MCF 10A (cell line): Measurements from ENCODE around the gene C5orf52. TPM values are rescaled to one million over a fixed set of nuclear protein-coding genes. Genes with fewer than 3 reads are reported as not detected.

ENCODE experiments used
- BruUV-seq: library from RNA; stranded (reverse); fragments of 400-500 nt; replicated peaks from 2 replicates; lab custom pipeline; 2021; lab: Mats Ljungman, UMichigan
- CTCF ChIA-PET: fragments of 300-600 bp; sonication (Branson Sonifier 250); formaldehyde crosslinking; extraction: SDS; loops from one replicate; lab custom pipeline; 2021; ENCODE audit warnings: antibody characterized with exemption, inconsistent platforms; lab: Yijun Ruan, JAX
- POLR2A ChIA-PET: fragments of 300-600, 350-650 bp; sonication (Branson Sonifier 250); formaldehyde crosslinking; extraction: SDS; loops from one replicate; lab custom pipeline; 2020; ENCODE audit warnings: antibody characterized with exemption, inconsistent platforms; lab: Yijun Ruan, JAX
- DNase-seq: peaks from one replicate; pipeline ENCODE4 v3.0.0-alpha.2; 2018; ENCODE audit not compliant: unreplicated experiment
- H3K27ac Mint-ChIP-seq: one replicate; pipeline ENCODE4 v1.8.0; 2022; ENCODE audit warnings: mild to moderate bottlenecking, low read depth, mixed read lengths; ENCODE audit not compliant: unreplicated experiment
- H3K27me3 Mint-ChIP-seq: one replicate; pipeline ENCODE4 v1.8.0; 2022; ENCODE audit warnings: mixed read lengths; ENCODE audit not compliant: insufficient read depth, unreplicated experiment
- H3K36me3 Mint-ChIP-seq: one replicate; pipeline ENCODE4 v1.8.0; 2022; ENCODE audit warnings: mild to moderate bottlenecking, moderate library complexity, mixed read lengths; ENCODE audit not compliant: insufficient read depth, unreplicated experiment
- H3K4me1 Mint-ChIP-seq: one replicate; pipeline ENCODE4 v1.8.0; 2022; ENCODE audit warnings: mixed read lengths; ENCODE audit not compliant: insufficient read depth, unreplicated experiment
- H3K4me3 Mint-ChIP-seq: one replicate; pipeline ENCODE4 v1.8.0; 2022; ENCODE audit warnings: mild to moderate bottlenecking, moderate library complexity, mixed read lengths; ENCODE audit not compliant: unreplicated experiment
- H3K9me3 Mint-ChIP-seq: one replicate; pipeline ENCODE4 v1.8.0; 2022; ENCODE audit warnings: mixed read lengths; ENCODE audit not compliant: unreplicated experiment
- CTCF ChIP-seq: fragments of 200-600 bp; IDR thresholded peaks from one replicate; pipeline ENCODE4 v1.8.0; 2022; ENCODE audit warnings: antibody characterized with exemption, mild to moderate bottlenecking; ENCODE audit not compliant: unreplicated experiment
- intact Hi-C: fragments of 100-400 bp; cut with micrococcal nuclease; formaldehyde crosslinking; loops from 2 replicates; pipeline ENCODE4 v1.14.1; 2022
- total RNA-seq: library from RNA; stranded (reverse); gene quantifications from 2 replicates; pipeline ENCODE4 v1.2.3, GENCODE V29; 2022

C5orf52 gene
- total RNA-seq, 1 experiment from 2014 or later = not detected

GRCh38 chr5:157651623-157652376 is 19.5 kb upstream of the C5orf52 start:
- peaks cover 18% of the 10 kb centered on the region for H3K9me3 Mint-ChIP-seq
- H3K36me3 Mint-ChIP-seq = no peaks in the 10 kb centered on the region
- H3K27ac Mint-ChIP-seq = no peak overlapping the region
- no peak for TF ChIP-seq CTCF
- peaks cover 4% of the 10 kb centered on the region for H3K4me1 Mint-ChIP-seq
- intact Hi-C loops = no loop called here
- DNase-seq = no peak
- no peaks in the 10 kb centered on the region for H3K27me3 Mint-ChIP-seq
- no peak overlapping the region for H3K4me3 Mint-ChIP-seq
- no TSS peak for BruUV-seq
- ChIA-PET CTCF (no interaction called here), POLR2A (interaction anchor here (1.1 kb wide), 1 partner anchor 9 kb away, joined by 3 read pairs; no protein-coding TSS in a partner anchor)

GRCh38 chr5:157652377-157652692 is 19.0 kb upstream of the C5orf52 start, which contains the start of gene SOX30:
SOX30 (minus strand) TSS chr5:157652438; CDS start chr5:157652078, 360 bp downstream.
- Mint-ChIP-seq H3K4me3 (no peak within 1 kb of the TSS), H3K27me3 (no peaks in the 10 kb centered on the region), H3K27ac (no peak within 1 kb of the TSS), H3K36me3 (no peaks in the 10 kb centered on the region), H3K9me3 (peaks cover 18% of the 10 kb centered on the region), H3K4me1 (peaks cover 4% of the 10 kb centered on the region)
- no peak for DNase-seq
- intact Hi-C loops = no loop called here
- ChIA-PET CTCF (no interaction called here), POLR2A (interaction anchor here (1.1 kb wide), 1 partner anchor 10 kb away, joined by 3 read pairs; no protein-coding TSS in a partner anchor)
- TF ChIP-seq CTCF = no peak
- BruUV-seq = no TSS peak

- intact Hi-C loops = no loop called here
- ChIA-PET CTCF (interaction anchor here (1.1 kb wide), 1 partner anchor 181 kb away, joined by 4 read pairs; no protein-coding TSS in a partner anchor), POLR2A (interaction anchor here (0.7 kb wide), 1 partner anchor 13 kb away, joined by 3 read pairs; no protein-coding TSS in a partner anchor)
- BruUV-seq = no TSS peak
- H3K4me3 Mint-ChIP-seq = no peak overlapping the region
- H3K27me3 Mint-ChIP-seq = no peaks in the 10 kb centered on the region
- DNase-seq = no peak
- TF ChIP-seq CTCF = no peak
- peaks cover 12% of the 10 kb centered on the region for H3K9me3 Mint-ChIP-seq
- H3K36me3 Mint-ChIP-seq = peaks cover 6% of the 10 kb centered on the region
- no peak overlapping the region for H3K27ac Mint-ChIP-seq
- H3K4me1 Mint-ChIP-seq = no peaks in the 10 kb centered on the region
Measured at GRCh38 chr5:157657516-157657915, 13.8 kb upstream of the C5orf52 start.

- no peak for TF ChIP-seq CTCF
- H3K9me3 Mint-ChIP-seq = no peaks in the 10 kb centered on the region
- H3K36me3 Mint-ChIP-seq = peaks cover 6% of the 10 kb centered on the region
- POLR2A ChIA-PET = no interaction called here
- intact Hi-C loops = no loop called here
- no peaks in the 10 kb centered on the region for H3K27me3 Mint-ChIP-seq
- CTCF ChIA-PET = interaction anchor here (0.6 kb wide), 1 partner anchor 535 kb away, joined by 3 read pairs; no protein-coding TSS in a partner anchor
- no peak overlapping the region for H3K27ac Mint-ChIP-seq
- no peak for DNase-seq
- no TSS peak for BruUV-seq
- H3K4me3 Mint-ChIP-seq = no peak overlapping the region
- H3K4me1 Mint-ChIP-seq = no peaks in the 10 kb centered on the region
Measured at GRCh38 chr5:157658893-157659292, 12.4 kb upstream of the C5orf52 start.
